Osteoblast (primary cell): ENCODE results near the gene EIF4E2. TPM values are rescaled to one million over a fixed set of nuclear protein-coding genes. Genes with fewer than 3 reads are reported as not detected.

Experiments
- DNase-seq: peaks from one replicate; pipeline ENCODE4 v3.0.0; 2011; ENCODE audit warnings: low spot score, mixed read lengths; ENCODE audit not compliant: insufficient read length; ENCODE audit errors: missing footprints
- H2AFZ ChIP-seq: 2 replicates; pipeline ENCODE4 v1.6.0; 2011; ENCODE audit warnings: mild to moderate bottlenecking, low read length
- H3K27ac ChIP-seq: 2 replicates; pipeline ENCODE4 v1.5.1; 2011; ENCODE audit warnings: mild to moderate bottlenecking, low read depth, low read length, moderate library complexity
- H3K27me3 ChIP-seq: 2 replicates; pipeline ENCODE4 v1.6.0; 2012; ENCODE audit warnings: mild to moderate bottlenecking, control low read depth, inconsistent platforms, low read length, moderate library complexity; ENCODE audit not compliant: insufficient read depth
- H3K36me3 ChIP-seq: 2 replicates; pipeline ENCODE4 v1.5.1; 2011; ENCODE audit warnings: mild to moderate bottlenecking, low read length, control low read depth, moderate library complexity; ENCODE audit not compliant: insufficient read depth
- H3K4me1 ChIP-seq: 2 replicates; pipeline ENCODE4 v1.5.1; 2011; ENCODE audit warnings: mild to moderate bottlenecking, low read length, control low read depth, moderate library complexity; ENCODE audit not compliant: insufficient read depth
- H3K4me2 ChIP-seq: 2 replicates; pipeline ENCODE4 v1.6.0; 2011; ENCODE audit warnings: mild to moderate bottlenecking, low read length; ENCODE audit not compliant: insufficient read depth
- H3K4me3 ChIP-seq: fragments of 200-600 bp; sonication (generic); 3 replicates; pipeline ENCODE4 v1.5.1; 2012; ENCODE audit warnings: mild to moderate bottlenecking, low read length, inconsistent platforms; ENCODE audit not compliant: insufficient read depth
- H3K79me2 ChIP-seq: 2 replicates; pipeline ENCODE4 v1.6.0; 2012; ENCODE audit warnings: mild to moderate bottlenecking, low read length, control low read depth, inconsistent platforms; ENCODE audit not compliant: insufficient read depth
- H3K9me3 ChIP-seq: 2 replicates; pipeline ENCODE4 v1.5.1; 2011; ENCODE audit warnings: low read depth, low read length, control low read depth
- H4K20me1 ChIP-seq: 2 replicates; pipeline ENCODE4 v1.6.0; 2012; ENCODE audit warnings: mild to moderate bottlenecking, low read length, control low read depth; ENCODE audit not compliant: insufficient read depth
- total RNA-seq: library from RNA; depleted of rRNA; stranded (reverse); fragments of >200 nt; gene quantifications from 2 replicates; pipeline ENCODE4 v1.2.3, GENCODE V29; 2012
- TF ChIP-seq, protein P1 (sequence below): IDR thresholded peaks from 2 replicates; pipeline ENCODE4 v1.5.1; 2011; ENCODE audit warnings: mild to moderate bottlenecking, low read depth, low read length, moderate library complexity; ENCODE audit errors: extremely low read depth

The EIF4E2 gene
- total RNA-seq, 1 donor, result 70.6 TPM

- no peak overlapping the region for H3K27ac ChIP-seq
- DNase-seq, result no peak
- TF ChIP-seq, protein P1, sequence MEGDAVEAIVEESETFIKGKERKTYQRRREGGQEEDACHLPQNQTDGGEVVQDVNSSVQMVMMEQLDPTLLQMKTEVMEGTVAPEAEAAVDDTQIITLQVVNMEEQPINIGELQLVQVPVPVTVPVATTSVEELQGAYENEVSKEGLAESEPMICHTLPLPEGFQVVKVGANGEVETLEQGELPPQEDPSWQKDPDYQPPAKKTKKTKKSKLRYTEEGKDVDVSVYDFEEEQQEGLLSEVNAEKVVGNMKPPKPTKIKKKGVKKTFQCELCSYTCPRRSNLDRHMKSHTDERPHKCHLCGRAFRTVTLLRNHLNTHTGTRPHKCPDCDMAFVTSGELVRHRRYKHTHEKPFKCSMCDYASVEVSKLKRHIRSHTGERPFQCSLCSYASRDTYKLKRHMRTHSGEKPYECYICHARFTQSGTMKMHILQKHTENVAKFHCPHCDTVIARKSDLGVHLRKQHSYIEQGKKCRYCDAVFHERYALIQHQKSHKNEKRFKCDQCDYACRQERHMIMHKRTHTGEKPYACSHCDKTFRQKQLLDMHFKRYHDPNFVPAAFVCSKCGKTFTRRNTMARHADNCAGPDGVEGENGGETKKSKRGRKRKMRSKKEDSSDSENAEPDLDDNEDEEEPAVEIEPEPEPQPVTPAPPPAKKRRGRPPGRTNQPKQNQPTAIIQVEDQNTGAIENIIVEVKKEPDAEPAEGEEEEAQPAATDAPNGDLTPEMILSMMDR, result no peak
- no peak overlapping the region for H2AFZ ChIP-seq
- H3K4me3 ChIP-seq, result no peak overlapping the region
- H3K27me3 ChIP-seq, result no peaks in the 10 kb centered on the region
- H3K4me1 ChIP-seq, result peaks cover 12% of the 10 kb centered on the region
- no peaks in the 10 kb centered on the region for H3K9me3 ChIP-seq
- H3K79me2 ChIP-seq, result no peaks in the 10 kb centered on the region
- H4K20me1 ChIP-seq, result no peaks in the 10 kb centered on the region
- H3K36me3 ChIP-seq, result peaks cover 15% of the 10 kb centered on the region
- no peak overlapping the region for H3K4me2 ChIP-seq
These were observed 30.1 kb downstream of the EIF4E2 start for GRCh38 chr2:232580648-232580981.

- H3K27ac ChIP-seq, result no peak overlapping the region
- DNase-seq, result no peak
- no peaks in the 10 kb centered on the region for H3K9me3 ChIP-seq
- no peak overlapping the region for H2AFZ ChIP-seq
- no peak overlapping the region for H3K4me2 ChIP-seq
- peaks cover 13% of the 10 kb centered on the region for H3K36me3 ChIP-seq
- H4K20me1 ChIP-seq, result no peaks in the 10 kb centered on the region
- TF ChIP-seq, protein P1, result no peak
- H3K79me2 ChIP-seq, result no peaks in the 10 kb centered on the region
- peaks cover 6% of the 10 kb centered on the region for H3K4me1 ChIP-seq
- no peak overlapping the region for H3K4me3 ChIP-seq
- no peaks in the 10 kb centered on the region for H3K27me3 ChIP-seq
These were observed 31.2 kb downstream of the EIF4E2 start for GRCh38 chr2:232581725-232582124.

DNA sequence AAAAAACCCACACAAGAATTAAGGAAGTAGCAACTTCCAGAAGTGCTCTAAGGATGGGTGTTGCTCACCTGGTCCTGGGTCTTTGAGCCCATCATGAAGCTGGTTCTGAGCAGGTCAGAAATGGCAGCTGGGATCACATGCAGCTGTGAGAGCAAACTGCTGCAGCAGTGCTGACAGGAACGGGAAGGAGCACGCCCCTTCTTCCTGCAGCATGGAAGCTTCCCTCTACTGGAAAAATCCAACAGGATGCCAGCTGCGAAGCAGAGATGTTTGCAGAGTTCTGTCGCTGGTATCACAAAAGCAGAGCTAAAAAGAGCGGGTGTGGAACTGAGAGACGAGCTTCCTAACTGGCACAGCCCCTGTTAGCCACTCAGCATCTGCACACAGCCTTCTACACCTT lies 33.7 kb downstream of the EIF4E2 start:
- no peak for DNase-seq
- TF ChIP-seq, protein P1, result no peak
- peaks cover 13% of the 10 kb centered on the region for H3K36me3 ChIP-seq
- H3K4me3 ChIP-seq, result no peak overlapping the region
- H3K27ac ChIP-seq, result no peak overlapping the region
- no peaks in the 10 kb centered on the region for H3K27me3 ChIP-seq
- no peaks in the 10 kb centered on the region for H3K79me2 ChIP-seq
- H3K4me2 ChIP-seq, result no peak overlapping the region
- no peaks in the 10 kb centered on the region for H3K9me3 ChIP-seq
- H2AFZ ChIP-seq, result no peak overlapping the region
- H3K4me1 ChIP-seq, result peaks cover 6% of the 10 kb centered on the region
- no peaks in the 10 kb centered on the region for H4K20me1 ChIP-seq

GRCh38 chr2:232586943-232587505 lies 36.5 kb downstream of the EIF4E2 start:
- H3K9me3 ChIP-seq, result no peaks in the 10 kb centered on the region
- no peaks in the 10 kb centered on the region for H3K79me2 ChIP-seq
- no peaks in the 10 kb centered on the region for H3K27me3 ChIP-seq
- no peaks in the 10 kb centered on the region for H4K20me1 ChIP-seq
- H3K4me3 ChIP-seq, result no peak overlapping the region
- DNase-seq, result no peak
- H2AFZ ChIP-seq, result no peak overlapping the region
- no peak overlapping the region for H3K4me2 ChIP-seq
- peaks cover 7% of the 10 kb centered on the region for H3K4me1 ChIP-seq
- TF ChIP-seq, protein P1, result no peak
- H3K27ac ChIP-seq, result no peak overlapping the region
- H3K36me3 ChIP-seq, result peaks cover under 1% of the 10 kb centered on the region
